Mesothelial cell of epicardium (in vitro differentiated cells): ENCODE data around the gene KRI1. TPM values are rescaled to one million over a fixed set of nuclear protein-coding genes. Genes with fewer than 3 reads are reported as not detected.

Experiments
- DNase-seq, 2 experiments: peaks; one replicate each; pipeline ENCODE4 v3.0.0; 2021; ENCODE audit warnings: low spot score in 2 of 2; ENCODE audit not compliant: unreplicated experiment in 2 of 2
- H3K27ac Mint-ChIP-seq: 2 replicates; pipeline ENCODE4 v1.8.0; 2021; ENCODE audit warnings: mixed read lengths
- H3K27me3 Mint-ChIP-seq: 2 replicates; pipeline ENCODE4 v1.8.0; 2021; ENCODE audit warnings: low read depth, mixed read lengths
- H3K36me3 Mint-ChIP-seq: 2 replicates; pipeline ENCODE4 v1.8.0; 2021; ENCODE audit warnings: mixed read lengths
- H3K4me1 Mint-ChIP-seq: 2 replicates; pipeline ENCODE4 v1.8.0; 2021; ENCODE audit warnings: mixed read lengths
- H3K4me3 Mint-ChIP-seq: 2 replicates; pipeline ENCODE4 v1.8.0; 2021; ENCODE audit warnings: mild to moderate bottlenecking, moderate library complexity, mixed read lengths
- H3K9me3 Mint-ChIP-seq: 2 replicates; pipeline ENCODE4 v1.8.0; 2021; ENCODE audit warnings: mixed read lengths
- CTCF ChIP-seq: fragments of 200-600 bp; sonication (generic); IDR thresholded peaks from one replicate; pipeline ENCODE4 v1.5.0; 2021; ENCODE audit warnings: antibody characterized with exemption; ENCODE audit not compliant: unreplicated experiment
- total RNA-seq: library from RNA; stranded (reverse); gene quantifications from 3 replicates; pipeline ENCODE4 v1.2.1, GENCODE V29; 2021

The KRI1 gene
- total RNA-seq, 1 donor from 2014 or later, result 27.4 TPM

GRCh38 chr19:10603084-10603872, 37.5 kb upstream of the KRI1 start:
- H3K27ac Mint-ChIP-seq, result peak overlapping the region; percentile 92
- H3K36me3 Mint-ChIP-seq, result no peaks in the 10 kb centered on the region
- peak overlapping the region; percentile 79 for H3K4me3 Mint-ChIP-seq
- DNase-seq, result peak in 1 of 2 experiments; percentile 46
- H3K9me3 Mint-ChIP-seq, result no peaks in the 10 kb centered on the region
- peaks cover 19% of the 10 kb centered on the region for H3K4me1 Mint-ChIP-seq
- TF ChIP-seq CTCF, result no peak
- peaks cover 1% of the 10 kb centered on the region for H3K27me3 Mint-ChIP-seq

GRCh38 chr19:10602330-10603083, 36.7 kb upstream of the KRI1 start:
- H3K4me3 Mint-ChIP-seq, result peak overlapping the region; percentile 79
- H3K9me3 Mint-ChIP-seq, result no peaks in the 10 kb centered on the region
- peaks cover 1% of the 10 kb centered on the region for H3K27me3 Mint-ChIP-seq
- peak; percentile 78 to 83 for DNase-seq
- peak overlapping the region; percentile 92 for H3K27ac Mint-ChIP-seq
- no peak for TF ChIP-seq CTCF
- H3K36me3 Mint-ChIP-seq, result no peaks in the 10 kb centered on the region
- H3K4me1 Mint-ChIP-seq, result peaks cover 19% of the 10 kb centered on the region

GRCh38 chr19:10601999-10602329, 36.2 kb upstream of the KRI1 start:
- Mint-ChIP-seq H3K36me3 (no peaks in the 10 kb centered on the region), H3K4me3 (peak overlapping the region; percentile 73), H3K27ac (no peak overlapping the region), H3K4me1 (peaks cover 19% of the 10 kb centered on the region), H3K9me3 (no peaks in the 10 kb centered on the region), H3K27me3 (peaks cover 1% of the 10 kb centered on the region)
- TF ChIP-seq CTCF, result no peak
- no peak for DNase-seq

- H3K36me3 Mint-ChIP-seq, result no peaks in the 10 kb centered on the region
- peaks cover 19% of the 10 kb centered on the region for H3K4me1 Mint-ChIP-seq
- no peak overlapping the region for H3K27ac Mint-ChIP-seq
- H3K9me3 Mint-ChIP-seq, result no peaks in the 10 kb centered on the region
- no peak for TF ChIP-seq CTCF
- no peak for DNase-seq
- no peak overlapping the region for H3K4me3 Mint-ChIP-seq
- H3K27me3 Mint-ChIP-seq, result peaks cover 1% of the 10 kb centered on the region
Measured at GRCh38 chr19:10600149-10600548, 34.3 kb upstream of the KRI1 start.

GRCh38 chr19:10593820-10594637, 28.2 kb upstream of the KRI1 start:
- no peak for TF ChIP-seq CTCF
- no peaks in the 10 kb centered on the region for H3K36me3 Mint-ChIP-seq
- no peak overlapping the region for H3K27ac Mint-ChIP-seq
- H3K9me3 Mint-ChIP-seq, result no peaks in the 10 kb centered on the region
- H3K4me1 Mint-ChIP-seq, result peaks cover 5% of the 10 kb centered on the region
- DNase-seq, result no peak
- H3K4me3 Mint-ChIP-seq, result no peak overlapping the region
- H3K27me3 Mint-ChIP-seq, result no peaks in the 10 kb centered on the region
